HFFc6 (cell line): ENCODE measurements around the gene SSH3. TPM values are rescaled to one million over a fixed set of nuclear protein-coding genes. Genes with fewer than 3 reads are reported as not detected.

ENCODE experiments used
- DNase-seq: peaks from one replicate; pipeline ENCODE4 v3.0.0-alpha.2; 2018
- H3K27ac Mint-ChIP-seq: 2 replicates; pipeline ENCODE4 v1.8.0; 2020; ENCODE audit warnings: mild to moderate bottlenecking, mixed read lengths
- H3K27me3 Mint-ChIP-seq: 2 replicates; pipeline ENCODE4 v1.8.0; 2021; ENCODE audit warnings: mild to moderate bottlenecking, moderate library complexity, mixed read lengths; ENCODE audit not compliant: insufficient read depth
- H3K36me3 Mint-ChIP-seq: 2 replicates; pipeline ENCODE4 v1.8.0; 2021; ENCODE audit warnings: low read depth, mixed read lengths
- H3K4me1 Mint-ChIP-seq: 2 replicates; pipeline ENCODE4 v1.8.0; 2020; ENCODE audit warnings: low read depth, mixed read lengths
- H3K4me3 Mint-ChIP-seq: 2 replicates; pipeline ENCODE4 v1.8.0; 2020; ENCODE audit warnings: mild to moderate bottlenecking, moderate library complexity, mixed read lengths
- H3K9me3 Mint-ChIP-seq: 2 replicates; pipeline ENCODE4 v1.8.0; 2020; ENCODE audit warnings: mild to moderate bottlenecking, mixed read lengths
- long read RNA-seq: library from polyadenylated mRNA; unstranded; transcript quantifications from one replicate; pipeline ENCODE4 v2.0.0, GENCODE V29; 2019
- total RNA-seq, 6 experiments: library from RNA; stranded (reverse); fragmentation: NEBNext Ultra II Directional; extraction: Animal tissue kit (Norgen Biotek cat#: 25700); gene quantifications; 2 replicates in 1 of 6; 3 replicates in 5 of 6; pipeline ENCODE4 v1.2.3, GENCODE V29; 2021
- TF ChIP-seq, protein P1 (sequence below): fragments of 200-600 bp; sonication (generic); IDR thresholded peaks from 2 replicates; pipeline ENCODE4 v1.5.0; 2021; ENCODE audit warnings: antibody characterized with exemption, mild to moderate bottlenecking

SSH3 gene, protein sequence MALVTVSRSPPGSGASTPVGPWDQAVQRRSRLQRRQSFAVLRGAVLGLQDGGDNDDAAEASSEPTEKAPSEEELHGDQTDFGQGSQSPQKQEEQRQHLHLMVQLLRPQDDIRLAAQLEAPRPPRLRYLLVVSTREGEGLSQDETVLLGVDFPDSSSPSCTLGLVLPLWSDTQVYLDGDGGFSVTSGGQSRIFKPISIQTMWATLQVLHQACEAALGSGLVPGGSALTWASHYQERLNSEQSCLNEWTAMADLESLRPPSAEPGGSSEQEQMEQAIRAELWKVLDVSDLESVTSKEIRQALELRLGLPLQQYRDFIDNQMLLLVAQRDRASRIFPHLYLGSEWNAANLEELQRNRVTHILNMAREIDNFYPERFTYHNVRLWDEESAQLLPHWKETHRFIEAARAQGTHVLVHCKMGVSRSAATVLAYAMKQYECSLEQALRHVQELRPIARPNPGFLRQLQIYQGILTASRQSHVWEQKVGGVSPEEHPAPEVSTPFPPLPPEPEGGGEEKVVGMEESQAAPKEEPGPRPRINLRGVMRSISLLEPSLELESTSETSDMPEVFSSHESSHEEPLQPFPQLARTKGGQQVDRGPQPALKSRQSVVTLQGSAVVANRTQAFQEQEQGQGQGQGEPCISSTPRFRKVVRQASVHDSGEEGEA
- 10 to 100 TPM; 17.0 to 28.7 (median 22.6) TPM for total RNA-seq
- long read RNA-seq, transcript SSH3-201 (14 exons, 2,871 nt) = major isoform, 9 of 15 reads
- long read RNA-seq, partial matches to known transcripts = 2 of 15 reads
- long read RNA-seq, other reads (novel, unspliced or antisense) = 4 of 15 reads

DNA sequence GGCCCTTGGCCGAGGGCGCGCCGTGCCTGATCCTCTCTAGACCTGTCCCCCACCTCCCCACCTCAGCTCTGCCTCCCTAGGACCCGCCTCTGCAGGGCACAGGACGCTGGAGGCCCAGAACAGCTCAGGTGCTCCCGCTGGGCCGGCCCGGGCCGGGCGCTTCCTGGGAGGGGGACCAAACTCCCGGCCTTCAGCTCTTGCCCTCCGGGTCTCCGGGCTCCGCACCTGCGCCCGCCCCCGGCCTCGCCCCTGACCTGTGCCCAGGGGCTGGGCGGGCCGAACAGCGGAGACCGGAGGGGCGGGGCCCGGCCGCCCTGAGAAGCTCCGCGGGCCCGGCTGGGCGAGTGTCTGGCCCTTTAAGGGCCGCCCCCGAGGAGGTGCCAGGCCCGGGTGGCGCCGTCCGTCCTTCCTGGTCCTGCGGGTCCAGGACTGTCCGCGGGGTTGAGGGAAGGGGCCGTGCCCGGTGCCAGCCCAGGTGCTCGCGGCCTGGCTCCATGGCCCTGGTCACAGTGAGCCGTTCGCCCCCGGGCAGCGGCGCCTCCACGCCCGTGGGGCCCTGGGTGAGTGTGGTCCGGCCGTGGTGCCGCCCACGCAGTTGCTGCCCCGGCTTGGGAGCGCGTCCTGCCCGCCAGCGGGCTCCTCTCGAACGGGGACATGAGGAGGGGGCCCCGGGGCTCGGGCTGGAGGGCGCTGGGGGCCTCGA lies at the start of gene SSH3:
SSH3 (plus strand) TSS at position 399 of the 703 bp plus-strand sequence; CDS start at position 495, 96 bp downstream.
- H3K27me3 Mint-ChIP-seq = no peaks in the 10 kb centered on the region
- no peaks in the 10 kb centered on the region for H3K9me3 Mint-ChIP-seq
- DNase-seq = peak; percentile 31
- H3K36me3 Mint-ChIP-seq = peaks cover 4% of the 10 kb centered on the region
- H3K4me3 Mint-ChIP-seq = peak within 1 kb of the TSS; percentile 65
- peak within 1 kb of the TSS; percentile 18; the same call in 1 of the 2 replicates for H3K27ac Mint-ChIP-seq
- H3K4me1 Mint-ChIP-seq = peaks cover 5% of the 10 kb centered on the region; the same call in 1 of the 2 replicates
- TF ChIP-seq, protein P1, sequence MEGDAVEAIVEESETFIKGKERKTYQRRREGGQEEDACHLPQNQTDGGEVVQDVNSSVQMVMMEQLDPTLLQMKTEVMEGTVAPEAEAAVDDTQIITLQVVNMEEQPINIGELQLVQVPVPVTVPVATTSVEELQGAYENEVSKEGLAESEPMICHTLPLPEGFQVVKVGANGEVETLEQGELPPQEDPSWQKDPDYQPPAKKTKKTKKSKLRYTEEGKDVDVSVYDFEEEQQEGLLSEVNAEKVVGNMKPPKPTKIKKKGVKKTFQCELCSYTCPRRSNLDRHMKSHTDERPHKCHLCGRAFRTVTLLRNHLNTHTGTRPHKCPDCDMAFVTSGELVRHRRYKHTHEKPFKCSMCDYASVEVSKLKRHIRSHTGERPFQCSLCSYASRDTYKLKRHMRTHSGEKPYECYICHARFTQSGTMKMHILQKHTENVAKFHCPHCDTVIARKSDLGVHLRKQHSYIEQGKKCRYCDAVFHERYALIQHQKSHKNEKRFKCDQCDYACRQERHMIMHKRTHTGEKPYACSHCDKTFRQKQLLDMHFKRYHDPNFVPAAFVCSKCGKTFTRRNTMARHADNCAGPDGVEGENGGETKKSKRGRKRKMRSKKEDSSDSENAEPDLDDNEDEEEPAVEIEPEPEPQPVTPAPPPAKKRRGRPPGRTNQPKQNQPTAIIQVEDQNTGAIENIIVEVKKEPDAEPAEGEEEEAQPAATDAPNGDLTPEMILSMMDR = no peak

DNA sequence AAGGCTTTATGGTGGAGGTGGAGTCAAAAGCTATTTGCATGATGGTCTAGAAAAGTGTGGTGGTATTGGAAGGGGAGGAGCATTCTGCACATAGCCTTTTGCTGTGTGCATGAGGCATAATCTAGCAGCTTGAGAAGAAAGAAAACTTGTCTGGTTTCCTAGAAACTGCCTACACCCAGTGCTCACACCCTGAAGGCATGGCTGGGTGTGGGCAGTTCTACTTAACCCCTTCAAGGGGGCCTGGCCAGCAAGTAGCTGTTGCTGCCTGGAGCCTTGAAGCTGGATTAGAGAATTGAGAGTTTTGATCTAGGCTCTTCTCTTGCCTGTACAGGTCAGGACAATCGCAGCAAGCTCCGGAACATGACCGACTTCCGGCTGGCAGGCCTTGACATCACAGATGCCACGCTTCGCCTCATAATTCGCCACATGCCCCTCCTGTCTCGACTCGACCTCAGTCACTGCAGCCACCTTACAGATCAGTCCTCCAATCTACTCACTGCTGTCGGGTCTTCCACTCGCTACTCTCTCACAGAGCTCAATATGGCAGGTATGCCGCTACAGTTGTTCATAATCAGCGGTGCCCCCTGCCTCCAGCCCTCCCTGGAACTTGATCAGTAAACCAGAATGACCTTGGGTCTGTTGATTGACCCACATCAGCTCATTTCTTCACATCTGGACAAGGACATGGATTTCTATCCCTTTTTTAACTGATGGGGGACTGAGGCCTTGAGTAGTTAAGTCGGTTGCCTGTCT lies 49.3 kb upstream of the SSH3 start:
- Mint-ChIP-seq H3K36me3 (peaks cover 43% of the 10 kb centered on the region), H3K4me3 (no peak overlapping the region; the same call in 1 of the 2 replicates), H3K27me3 (peaks cover 1% of the 10 kb centered on the region), H3K4me1 (peaks cover 6% of the 10 kb centered on the region), H3K9me3 (no peaks in the 10 kb centered on the region), H3K27ac (peak overlapping the region; percentile 5)
- TF ChIP-seq, protein P1 = no peak
- DNase-seq = no peak

DNA sequence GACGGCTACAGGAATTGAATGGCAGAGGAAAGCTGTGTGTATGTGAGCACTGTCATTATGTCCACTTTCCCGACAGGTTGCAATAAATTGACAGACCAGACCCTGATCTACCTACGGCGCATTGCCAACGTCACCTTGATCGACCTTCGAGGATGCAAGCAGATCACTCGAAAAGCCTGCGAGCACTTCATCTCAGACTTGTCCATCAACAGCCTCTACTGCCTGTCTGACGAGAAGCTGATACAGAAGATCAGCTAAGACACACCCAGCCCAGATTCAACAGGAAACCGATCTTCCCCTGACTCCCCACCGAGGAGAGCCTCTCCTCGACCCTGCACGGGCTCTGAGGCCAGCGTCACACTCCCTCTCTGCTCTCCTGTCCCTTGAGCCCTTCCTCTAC lies 48.5 kb upstream of the SSH3 start:
- Mint-ChIP-seq H3K27ac (peak overlapping the region; percentile 29; the same call in 1 of the 2 replicates), H3K36me3 (peaks cover 36% of the 10 kb centered on the region), H3K4me1 (no peaks in the 10 kb centered on the region), H3K27me3 (peaks cover 1% of the 10 kb centered on the region), H3K9me3 (no peaks in the 10 kb centered on the region), H3K4me3 (no peak overlapping the region)
- no peak for DNase-seq
- TF ChIP-seq, protein P1 = no peak

DNA sequence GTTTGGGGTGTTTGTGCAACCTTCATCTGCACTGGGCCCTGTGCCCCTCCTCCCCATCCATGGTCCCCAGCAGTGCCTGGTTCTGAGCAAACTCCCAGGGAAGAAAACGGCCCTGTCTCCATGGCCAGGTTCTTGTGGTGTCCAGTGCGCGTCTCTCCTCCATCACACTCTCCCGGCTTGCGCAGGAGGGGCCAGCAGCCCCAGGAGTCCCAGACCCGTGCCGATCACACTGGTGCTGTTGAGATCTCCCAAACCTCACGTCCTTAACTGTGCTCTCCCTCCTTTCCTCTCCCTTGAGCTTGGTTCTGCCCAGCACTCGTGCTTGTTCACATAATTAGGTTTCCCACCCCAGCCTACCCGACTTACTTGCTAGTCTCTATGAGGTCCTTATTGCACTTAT lies 48.0 kb upstream of the SSH3 start:
- Mint-ChIP-seq H3K9me3 (no peaks in the 10 kb centered on the region; the same call in 1 of the 2 replicates), H3K4me1 (peaks cover under 1% of the 10 kb centered on the region), H3K27ac (peak overlapping the region; percentile 20; the same call in 1 of the 2 replicates), H3K27me3 (no peaks in the 10 kb centered on the region; the same call in none of the 2 replicates), H3K36me3 (peaks cover 34% of the 10 kb centered on the region), H3K4me3 (no peak overlapping the region)
- TF ChIP-seq, protein P1 = no peak
- no peak for DNase-seq
